HG03342 (cell line): ENCODE results near the gene CPNE4.

Experiments
- ATAC-seq: cut with Tn5 transposase; IDR thresholded peaks from one replicate; pipeline ENCODE4 v1.9.1; 2021; ENCODE audit warnings: mild to moderate bottlenecking, moderate library complexity; ENCODE audit not compliant: unreplicated experiment

The CPNE4 gene

DNA sequence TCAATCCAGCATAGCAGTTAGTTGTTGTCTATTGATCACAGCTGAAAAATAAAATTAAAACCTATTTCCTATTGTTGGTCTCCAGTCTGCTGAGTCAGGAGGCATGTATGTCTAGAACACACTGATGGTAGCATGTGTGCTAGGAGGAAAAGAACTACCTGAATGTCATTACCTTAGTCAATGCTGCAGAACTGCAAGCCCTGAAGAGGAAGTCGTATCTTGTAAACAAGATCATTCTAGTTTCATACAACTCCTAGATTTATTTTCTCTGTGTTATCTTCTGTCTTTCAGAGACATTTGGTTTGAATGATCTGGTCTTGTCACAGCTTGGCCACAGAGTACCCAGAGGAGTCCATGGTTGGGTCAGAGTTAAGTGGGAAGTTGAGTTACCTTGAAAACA is 422.1 kb downstream of the CPNE4 start:
- no peak for ATAC-seq

DNA sequence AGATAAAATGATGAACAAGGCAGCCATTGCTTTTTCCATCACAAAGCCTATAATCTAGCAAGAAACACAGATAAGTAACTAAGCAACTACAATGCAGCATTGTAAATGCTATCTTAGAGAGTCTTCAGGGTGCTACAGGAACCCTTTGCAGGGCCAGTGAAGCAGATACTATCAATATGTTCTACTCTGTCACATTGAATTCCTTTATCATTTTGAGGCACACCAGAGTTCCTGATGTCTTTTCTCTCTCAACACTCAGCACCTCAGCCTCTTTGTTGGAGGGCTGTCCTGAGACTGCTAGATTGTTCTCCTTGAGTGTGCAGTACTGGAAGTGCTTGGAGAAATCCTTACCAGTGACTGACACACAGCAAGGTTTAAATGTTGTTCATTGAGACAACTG is 424.6 kb downstream of the CPNE4 start:
- no peak for ATAC-seq

DNA sequence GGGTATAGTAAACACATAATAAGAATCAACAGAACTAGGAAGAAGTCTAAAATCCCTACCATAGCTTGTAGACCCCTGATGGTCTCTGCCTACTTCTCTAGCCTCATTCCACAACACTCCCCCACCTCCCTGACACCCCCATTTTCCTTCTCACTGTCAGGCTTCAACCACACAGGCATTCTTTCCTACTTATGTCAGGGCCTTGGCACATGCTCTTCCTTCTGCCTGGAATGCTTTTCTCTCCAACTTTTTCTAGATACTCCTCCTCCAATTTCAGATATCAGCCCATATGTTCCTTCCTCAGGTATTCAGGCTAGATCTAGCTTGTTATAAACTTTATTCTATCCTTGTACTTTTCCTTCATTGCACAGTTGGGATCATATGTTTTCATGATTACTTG is 426.1 kb downstream of the CPNE4 start:
- ATAC-seq, result no peak

DNA sequence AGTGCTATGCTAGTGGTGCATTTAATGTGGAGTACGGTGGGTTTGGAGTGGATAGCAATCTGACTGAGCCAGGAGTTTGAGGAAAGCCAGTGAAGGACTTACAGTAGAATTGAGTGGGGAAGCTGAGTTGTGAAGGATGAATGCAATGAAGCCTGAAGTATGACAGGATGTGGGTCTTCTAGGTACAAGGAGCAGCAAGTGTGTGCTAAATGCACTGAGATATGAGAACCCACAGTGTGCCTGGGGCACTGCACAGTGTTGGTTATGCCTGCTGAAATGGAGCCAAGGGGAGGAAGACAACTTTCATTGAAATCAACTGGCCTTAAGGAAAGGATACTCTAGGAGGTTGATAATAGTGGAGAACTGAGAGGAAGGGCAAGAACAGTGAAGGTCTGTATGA is 426.5 kb downstream of the CPNE4 start:
- ATAC-seq, result no peak

DNA sequence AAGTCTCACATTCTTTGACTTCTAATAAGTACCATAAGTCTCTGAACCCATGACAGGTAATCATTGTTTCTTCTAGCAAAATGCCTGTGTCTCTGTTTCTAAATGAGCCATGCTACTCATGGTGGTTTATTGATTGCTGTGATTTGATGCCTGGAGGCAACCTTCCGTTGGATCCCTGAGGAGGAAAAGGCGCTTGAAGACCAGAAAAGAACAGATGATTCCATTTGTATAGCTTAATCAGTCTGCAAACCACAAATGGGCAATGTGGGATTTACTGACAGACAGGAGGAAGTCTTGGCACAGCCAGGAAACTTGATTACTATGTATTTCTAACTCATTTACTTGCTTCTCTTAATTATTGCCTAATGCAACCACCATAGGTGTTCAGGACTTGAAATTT is 428.9 kb downstream of the CPNE4 start:
- ATAC-seq, result no peak

DNA sequence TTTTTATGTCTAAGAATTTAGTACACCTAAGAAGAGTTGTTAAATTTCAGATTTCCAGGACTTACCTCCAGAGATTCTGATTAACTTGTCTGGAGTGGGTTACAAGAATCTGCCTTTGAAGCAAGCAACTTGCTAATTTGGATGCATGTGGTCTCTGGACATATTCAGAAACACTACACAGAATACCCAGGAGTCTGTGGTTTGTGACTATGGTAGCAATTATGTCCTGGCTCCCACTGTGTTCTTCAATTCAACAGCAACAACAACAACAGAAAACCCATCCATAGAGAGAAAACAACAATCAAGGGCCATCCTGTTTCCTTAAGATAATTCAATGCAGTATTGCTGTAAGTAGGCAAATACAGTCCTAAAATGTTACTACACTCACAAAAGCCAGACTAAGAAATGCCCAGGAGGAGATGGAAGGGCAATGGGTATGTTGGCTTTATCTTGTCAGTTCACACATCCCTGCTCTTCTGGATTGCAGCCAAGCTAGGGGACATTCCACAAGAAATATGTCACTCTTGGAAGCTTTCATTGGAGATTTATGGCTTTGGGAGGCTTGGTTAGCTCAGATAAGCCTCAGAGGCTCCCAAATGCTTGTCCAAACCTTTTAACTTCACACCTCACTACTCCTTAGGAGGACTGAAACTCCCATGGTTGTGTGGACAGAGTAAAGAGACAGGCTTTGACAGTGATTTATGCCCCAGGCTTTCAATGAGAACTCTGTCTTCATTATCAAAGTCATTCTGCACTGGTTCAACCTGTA is 432.6 kb downstream of the CPNE4 start:
- ATAC-seq, result no peak

DNA sequence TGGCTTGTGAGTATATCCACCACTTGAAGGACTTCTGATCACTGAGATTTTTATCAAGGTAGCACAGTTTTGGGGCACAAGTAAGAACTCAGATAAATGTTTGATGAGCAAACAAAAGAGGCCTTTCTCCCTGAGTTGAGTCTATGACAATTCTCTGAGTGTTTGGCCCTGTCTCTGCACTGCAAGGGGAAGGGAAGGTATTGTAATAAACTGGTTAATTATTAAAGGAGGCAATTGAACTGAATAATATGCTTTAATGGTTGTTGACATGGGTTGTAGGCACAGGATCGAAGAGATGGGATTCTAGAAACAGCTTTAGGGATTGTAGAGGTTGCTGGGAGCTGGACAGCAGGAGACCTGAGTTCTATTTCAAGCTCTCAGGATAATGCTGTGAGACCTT is 437.0 kb downstream of the CPNE4 start:
- ATAC-seq, result no peak

DNA sequence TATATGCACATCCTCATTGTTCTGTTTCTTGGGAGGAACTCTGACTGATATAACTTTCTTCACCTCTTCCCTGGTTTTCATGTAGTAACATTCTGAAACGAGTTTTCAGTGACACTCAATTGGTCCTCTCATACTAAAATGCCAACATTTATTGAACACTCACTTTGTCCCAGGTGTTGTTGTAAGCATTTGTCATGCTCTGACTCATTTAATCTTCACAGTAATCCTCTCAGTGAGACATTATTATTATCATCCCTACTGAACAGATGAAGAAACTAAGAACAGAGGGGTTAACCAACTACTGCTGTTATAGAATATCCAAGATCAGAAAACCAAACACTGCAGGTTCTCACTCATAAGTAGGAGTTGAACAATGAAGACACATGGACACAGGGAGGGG is 437.9 kb downstream of the CPNE4 start:
- ATAC-seq, result no peak

DNA sequence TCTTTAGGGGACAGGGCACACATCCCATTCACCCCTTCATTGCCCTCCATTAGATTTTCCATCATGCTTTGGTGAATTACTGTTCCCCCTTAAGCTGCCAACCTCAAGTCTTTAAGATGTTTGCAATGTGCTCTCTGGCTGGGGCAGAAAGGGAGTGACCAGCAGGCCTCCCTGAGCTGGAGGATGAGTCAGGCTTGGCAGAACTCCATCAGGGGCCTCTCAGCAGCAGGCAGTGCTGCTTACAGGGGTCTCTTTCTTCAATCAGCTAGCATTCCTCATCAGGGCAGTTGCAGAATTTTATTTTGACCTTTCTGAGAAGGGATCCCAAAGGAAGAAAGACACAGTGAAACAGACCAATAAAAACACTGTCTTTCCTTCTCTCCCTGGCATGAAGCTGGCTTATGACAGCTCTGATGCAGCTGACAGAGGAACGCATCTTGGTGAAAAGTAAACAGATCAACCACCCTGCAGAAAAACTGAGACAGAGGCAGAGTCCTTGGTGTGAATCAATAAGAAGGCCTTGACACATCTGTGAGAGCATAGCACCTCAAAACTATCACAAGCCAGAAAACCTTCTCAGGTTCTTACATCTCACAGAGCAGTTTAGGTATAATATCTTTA is 443.3 kb downstream of the CPNE4 start:
- no peak for ATAC-seq

GRCh38 chr3:131586277-131586676 is 448.5 kb downstream of the CPNE4 start:
- no peak for ATAC-seq

- ATAC-seq, result no peak
These were observed 452.4 kb downstream of the CPNE4 start for GRCh38 chr3:131582438-131582837.

DNA sequence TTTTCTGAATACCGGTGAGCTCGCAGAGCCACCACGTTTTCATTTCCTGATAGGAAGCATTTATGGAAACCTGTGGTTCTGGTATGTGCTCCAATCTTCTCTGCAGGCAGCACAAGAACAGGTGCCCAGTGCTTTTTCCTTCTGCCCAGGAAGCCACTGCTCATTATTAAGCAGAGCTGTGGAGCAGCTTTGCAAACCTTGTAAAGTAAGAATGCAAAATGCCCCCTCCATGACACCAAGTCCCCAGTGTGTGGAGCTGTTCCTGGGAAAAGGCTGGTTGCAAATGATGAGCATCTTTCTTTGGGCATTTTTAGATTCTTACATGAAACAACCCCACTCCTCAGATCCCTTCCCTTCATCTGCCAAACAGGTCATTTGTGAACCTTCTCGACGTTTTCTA is 466.4 kb downstream of the CPNE4 start:
- no peak for ATAC-seq

DNA sequence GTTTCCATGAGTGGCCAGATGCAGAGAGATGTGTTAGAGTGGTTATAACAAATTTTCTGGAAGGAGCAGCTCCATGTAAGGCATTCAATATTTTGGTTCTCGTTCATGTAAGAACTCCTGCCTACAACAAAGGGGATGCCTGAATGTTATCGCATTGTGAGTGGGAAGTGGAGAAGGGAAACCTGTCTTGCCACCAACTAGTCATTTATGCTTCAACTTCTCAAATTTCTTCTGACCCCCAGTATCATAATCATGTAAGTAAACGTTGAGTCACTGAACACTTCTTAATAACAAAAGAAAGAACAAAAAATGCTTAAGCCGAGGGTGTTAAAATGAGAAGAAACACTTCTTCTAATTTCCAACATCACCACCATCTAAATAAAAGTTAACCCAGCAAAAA is 470.0 kb downstream of the CPNE4 start:
- no peak for ATAC-seq

GRCh38 chr3:131561511-131561910 is 473.3 kb downstream of the CPNE4 start:
- no peak for ATAC-seq

GRCh38 chr3:131560795-131561194 is 474.0 kb downstream of the CPNE4 start:
- no peak for ATAC-seq

DNA sequence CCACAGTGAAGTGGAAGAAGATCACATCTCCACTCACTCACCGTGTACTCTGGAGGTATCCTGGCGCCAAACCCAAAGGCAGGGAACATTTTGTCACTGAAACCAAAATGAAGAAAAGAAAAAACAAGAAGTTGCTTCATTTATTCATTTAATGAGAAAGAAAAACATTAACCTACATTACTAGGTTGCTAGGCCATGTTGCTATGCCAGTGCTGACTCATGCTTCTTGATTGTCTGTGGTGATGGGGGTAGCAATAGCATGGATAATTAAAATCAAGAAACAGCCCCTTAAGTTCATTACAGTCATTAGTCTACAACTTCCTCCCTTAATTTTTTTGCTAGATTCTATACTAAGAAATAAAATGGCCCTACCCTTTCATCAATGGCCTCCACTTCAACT is 479.4 kb downstream of the CPNE4 start:
- no peak for ATAC-seq

GRCh38 chr3:131553495-131554247 is 481.1 kb downstream of the CPNE4 start:
- peak; percentile 95 for ATAC-seq

DNA sequence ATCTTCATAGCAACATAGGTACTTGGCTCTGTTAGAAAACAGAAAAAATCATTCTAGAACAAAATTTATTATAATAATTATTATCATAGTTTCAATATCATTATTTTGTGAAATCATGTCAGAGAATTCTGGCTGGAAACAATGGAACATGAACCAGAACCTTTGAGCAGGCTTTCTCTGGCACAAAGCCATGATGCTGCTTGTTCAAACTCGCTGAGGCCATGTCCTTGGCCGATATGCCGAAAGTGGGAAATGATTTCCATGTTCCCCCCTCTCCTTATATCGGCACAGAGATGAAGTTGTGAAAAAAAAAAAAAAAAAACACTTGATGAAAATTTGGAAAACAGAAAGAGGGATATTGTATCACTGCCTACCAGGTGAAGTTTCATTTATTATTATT is 483.1 kb downstream of the CPNE4 start:
- no peak for ATAC-seq

GRCh38 chr3:131550562-131551465 is 484.0 kb downstream of the CPNE4 start:
- no peak for ATAC-seq

DNA sequence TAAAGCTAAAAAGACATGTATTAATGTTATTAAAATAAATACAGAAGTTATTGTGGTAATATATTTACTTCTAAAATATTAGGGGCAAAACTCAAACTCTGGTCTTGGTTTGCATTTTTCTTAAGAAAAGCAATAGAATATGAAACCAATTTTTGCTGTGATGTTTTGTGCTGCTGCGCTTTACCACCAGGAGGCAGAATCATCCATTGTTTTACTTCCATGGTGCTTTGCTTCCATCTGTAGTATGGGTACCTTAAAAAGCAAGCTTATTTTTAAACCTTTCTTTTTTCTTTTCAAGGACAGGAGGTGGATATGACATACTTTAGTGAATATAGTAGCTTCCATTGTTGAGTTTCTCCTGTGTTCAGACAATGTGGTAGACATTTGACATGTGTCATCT is 485.5 kb downstream of the CPNE4 start:
- no peak for ATAC-seq

GRCh38 chr3:131547585-131547984 is 487.2 kb downstream of the CPNE4 start:
- ATAC-seq, result no peak
